Esophagus muscularis mucosa (tissue), 3 donors: ENCODE results near the gene MROH8.

Experiments
- POLR2A ChIP-seq: fragments of 450-650 bp; IDR thresholded peaks from one replicate; pipeline ENCODE4 v1.6.1; 2017; ENCODE audit warnings: antibody characterized with exemption, moderate library complexity, mild to moderate bottlenecking, low read depth
- POLR2AphosphoS5 ChIP-seq, 2 donors: sonication (generic); formaldehyde crosslinking; IDR thresholded peaks; one replicate each; pipeline ENCODE4 v1.6.1; 2017; ENCODE audit warnings: antibody characterized with exemption in 2 of 2
- TF ChIP-seq, protein P1 (sequence below), 3 experiments: fragments of 200-600 bp in 2 of 3; fragments of 450-650 bp in 1 of 3; sonication (generic) in 2 of 3; IDR thresholded peaks; one replicate each; pipeline ENCODE4 v1.5.1; 2017 to 2019; ENCODE audit warnings: antibody characterized with exemption in 3 of 3, mild to moderate bottlenecking in 2 of 3, moderate library complexity in 1 of 3

GRCh38 chr20:37192137-37192854, 12.9 kb upstream of the MROH8 start:
- TF ChIP-seq, protein P1, sequence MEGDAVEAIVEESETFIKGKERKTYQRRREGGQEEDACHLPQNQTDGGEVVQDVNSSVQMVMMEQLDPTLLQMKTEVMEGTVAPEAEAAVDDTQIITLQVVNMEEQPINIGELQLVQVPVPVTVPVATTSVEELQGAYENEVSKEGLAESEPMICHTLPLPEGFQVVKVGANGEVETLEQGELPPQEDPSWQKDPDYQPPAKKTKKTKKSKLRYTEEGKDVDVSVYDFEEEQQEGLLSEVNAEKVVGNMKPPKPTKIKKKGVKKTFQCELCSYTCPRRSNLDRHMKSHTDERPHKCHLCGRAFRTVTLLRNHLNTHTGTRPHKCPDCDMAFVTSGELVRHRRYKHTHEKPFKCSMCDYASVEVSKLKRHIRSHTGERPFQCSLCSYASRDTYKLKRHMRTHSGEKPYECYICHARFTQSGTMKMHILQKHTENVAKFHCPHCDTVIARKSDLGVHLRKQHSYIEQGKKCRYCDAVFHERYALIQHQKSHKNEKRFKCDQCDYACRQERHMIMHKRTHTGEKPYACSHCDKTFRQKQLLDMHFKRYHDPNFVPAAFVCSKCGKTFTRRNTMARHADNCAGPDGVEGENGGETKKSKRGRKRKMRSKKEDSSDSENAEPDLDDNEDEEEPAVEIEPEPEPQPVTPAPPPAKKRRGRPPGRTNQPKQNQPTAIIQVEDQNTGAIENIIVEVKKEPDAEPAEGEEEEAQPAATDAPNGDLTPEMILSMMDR (IDR thresholded peaks at IDR 0.05) = peak; percentile 91 to 94 (median 93)
- no peak for TF ChIP-seq POLR2A
- TF ChIP-seq POLR2AphosphoS5 (IDR thresholded peaks at IDR 0.05) = peak; percentile 59 to 66
